Naive thymus-derived CD4-positive, alpha-beta T cell (primary cell): ENCODE measurements around the gene SERINC5. TPM values are rescaled to one million over a fixed set of nuclear protein-coding genes. Genes with fewer than 3 reads are reported as not detected.
A peak's percentile ranks its signal among the peaks of the same experiment; 100 is the strongest.
"Not testable (repeated sequence)": the region's sequence is repeated elsewhere in the genome, so short reads cannot be mapped to it uniquely, and the experiment has no call there.

ENCODE experiments used
- ATAC-seq: fragments of 150-1000 bp; cut with Tn5 transposase; 2 replicates; pipeline ENCODE4 v1.10.0; 2021; ENCODE audit warnings: mild to moderate bottlenecking, moderate library complexity
- CTCF ChIA-PET: fragments of 350-600 bp; sonication (Branson Sonifier 250); formaldehyde crosslinking; loops from one replicate; lab custom pipeline; 2021; ENCODE audit warnings: antibody characterized with exemption; lab: Charles Lee
- POLR2A ChIA-PET: fragments of 350-600 bp; sonication (Branson Sonifier 250); formaldehyde crosslinking; loops from one replicate; lab custom pipeline; 2021; ENCODE audit warnings: antibody characterized with exemption, inconsistent platforms; lab: Charles Lee
- DNase-seq, 9 donors: peaks; one replicate each; pipeline versions ENCODE4 v3.0.0 to v3.0.0-alpha.2; 2020 to 2022; ENCODE audit warnings: mixed read lengths in 1 of 9
- H3K27ac ChIP-seq: one replicate; pipeline ENCODE4 v1.7.0; 2013; ENCODE audit warnings: mild to moderate bottlenecking, low read depth, low read length, moderate library complexity
- H3K27me3 ChIP-seq, 2 donors: one replicate each; pipeline ENCODE4 v1.7.0; 2013; ENCODE audit warnings: low read length in 2 of 2, mild to moderate bottlenecking in 2 of 2, moderate library complexity in 2 of 2; ENCODE audit not compliant: control insufficient read depth in 2 of 2, insufficient read depth in 2 of 2
- H3K36me3 ChIP-seq, 3 experiments: 1 replicate in 2 of 3; 2 replicates in 1 of 3; pipeline ENCODE4 v1.7.0; 2013; ENCODE audit warnings: low read length in 3 of 3, mild to moderate bottlenecking in 3 of 3, moderate library complexity in 1 of 3; ENCODE audit not compliant: insufficient read depth in 3 of 3, control insufficient read depth in 2 of 3
- H3K4me1 ChIP-seq, 2 donors: one replicate each; pipeline ENCODE4 v1.7.0; 2013; ENCODE audit warnings: low read length in 2 of 2, mild to moderate bottlenecking in 2 of 2, moderate library complexity in 1 of 2; ENCODE audit not compliant: control insufficient read depth in 2 of 2, insufficient read depth in 2 of 2
- H3K4me3 ChIP-seq: 2 replicates; pipeline ENCODE4 v1.7.0; 2013; ENCODE audit warnings: mild to moderate bottlenecking, low read length
- H3K9me3 ChIP-seq, 3 experiments: 1 replicate in 2 of 3; 2 replicates in 1 of 3; pipeline ENCODE4 v1.7.0; 2013; ENCODE audit warnings: low read length in 3 of 3; ENCODE audit not compliant: control insufficient read depth in 2 of 3
- H3K27ac Mint-ChIP-seq, 9 donors: one replicate each; pipeline ENCODE4 v1.8.0; 2020 to 2022; ENCODE audit warnings: mixed read lengths in 9 of 9, mild to moderate bottlenecking in 8 of 9, moderate library complexity in 5 of 9, inconsistent platforms in 2 of 9
- H3K27me3 Mint-ChIP-seq, 5 donors: one replicate each; pipeline ENCODE4 v1.8.0; 2021 to 2022; ENCODE audit warnings: mixed read lengths in 5 of 5, mild to moderate bottlenecking in 1 of 5
- H3K36me3 Mint-ChIP-seq, 5 donors: one replicate each; pipeline ENCODE4 v1.8.0; 2020 to 2022; ENCODE audit warnings: mixed read lengths in 5 of 5, mild to moderate bottlenecking in 3 of 5, inconsistent platforms in 1 of 5
- H3K4me1 Mint-ChIP-seq, 7 donors: one replicate each; pipeline ENCODE4 v1.8.0; 2020 to 2022; ENCODE audit warnings: mixed read lengths in 7 of 7, mild to moderate bottlenecking in 3 of 7, inconsistent platforms in 1 of 7
- H3K4me3 Mint-ChIP-seq, 10 donors: one replicate each; pipeline ENCODE4 v1.8.0; 2020 to 2022; ENCODE audit warnings: mild to moderate bottlenecking in 10 of 10, mixed read lengths in 10 of 10, moderate library complexity in 6 of 10, inconsistent platforms in 2 of 10
- H3K9me3 Mint-ChIP-seq, 11 donors: one replicate each; pipeline ENCODE4 v1.8.0; 2020 to 2022; ENCODE audit warnings: mixed read lengths in 11 of 11, mild to moderate bottlenecking in 4 of 11, inconsistent platforms in 1 of 11, moderate library complexity in 1 of 11
- intact Hi-C, 2 donors: fragments of 100-400 bp; cut with micrococcal nuclease; formaldehyde crosslinking; loops; one replicate each; pipeline ENCODE4 v1.15.1; 2023
- polyA plus RNA-seq, 2 donors: library from polyadenylated mRNA; unstranded; fragments of 300-500 nt; fragmentation: Illumina TruSeq; gene quantifications; one replicate each; pipeline ENCODE4 v1.2.3, GENCODE V29; 2021
- total RNA-seq, 6 experiments: library from RNA in 5 of 6; stranded (reverse) in 5 of 6; gene quantifications; 1 replicate in 5 of 6; 2 replicates in 1 of 6; pipeline ENCODE4 v1.2.3 and lab custom pipeline; 2021 to 2026

Gene SERINC5
- total RNA-seq: 100 to 1,000 TPM in 4 of 5 experiments, 10 to 100 TPM in 1; 71.2 to 164 (median 163) TPM
- 10 to 100 TPM; 34.3 to 34.9 TPM for polyA plus RNA-seq
- 392 reads per million, percentile 97 among the genes with 10 or more reads in this experiment for total RNA-seq (lab: John Stamatoyannopoulos, UW)

DNA sequence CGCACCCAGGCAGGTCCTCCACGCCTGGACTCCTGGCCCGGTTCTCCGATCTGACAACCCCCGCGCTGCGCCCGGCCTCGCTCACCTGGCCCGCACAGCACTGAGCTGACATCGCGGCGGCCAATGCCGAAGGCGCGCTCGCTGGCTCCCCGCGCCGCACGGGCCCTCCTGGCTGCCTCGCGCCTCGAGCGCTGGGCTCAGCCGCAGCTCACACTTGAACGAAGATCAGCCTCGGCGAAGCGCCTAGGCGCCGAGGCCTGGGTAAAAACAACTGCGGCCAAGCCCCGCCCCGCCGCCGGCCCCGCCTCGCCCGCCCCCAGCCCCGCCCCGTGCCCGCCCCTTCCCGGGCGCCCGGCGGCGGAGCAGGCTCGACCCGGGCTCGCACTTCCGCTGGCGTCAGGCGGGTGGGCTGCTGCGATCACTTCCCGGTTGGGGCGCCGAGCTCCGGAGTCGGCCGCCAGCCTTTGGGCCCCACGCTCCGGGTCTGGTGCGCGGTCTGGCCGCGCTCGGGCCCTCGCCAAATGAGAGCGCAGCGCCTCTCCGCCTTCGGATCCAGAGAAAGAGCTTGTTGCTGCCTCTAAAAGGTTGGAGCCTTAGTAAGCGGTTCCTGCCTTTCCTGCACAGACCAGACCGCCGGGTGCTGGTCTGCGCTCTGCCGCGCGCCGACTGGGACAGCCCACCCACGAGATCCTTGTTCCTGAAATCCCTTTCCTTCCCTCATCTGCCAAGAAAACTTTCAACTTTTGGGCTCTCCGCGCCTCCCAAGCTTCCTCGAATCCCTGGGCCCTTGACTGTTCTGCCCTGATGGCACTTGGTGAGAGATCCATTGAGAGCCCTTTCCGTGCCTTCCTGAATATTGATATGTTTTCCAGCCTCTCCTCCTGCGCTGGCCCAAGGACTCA lies at the start of gene SERINC5:
SERINC5 (minus strand) TSS at position 238 of the 902 bp plus-strand sequence; CDS start at position 112, 126 bp downstream.
- peak; percentile 79 to 89 (median 86) for DNase-seq
- Mint-ChIP-seq H3K4me3 (peak within 1 kb of the TSS; percentile 92 to 99 (median 96)), H3K4me1 (peaks cover 39 to 54% (median 45%) of the 10 kb centered on the region in 7 donors), H3K27me3 (no peaks in the 10 kb centered on the region), H3K9me3 (no peaks in the 10 kb centered on the region), H3K27ac (peak within 1 kb of the TSS; percentile 94 to 99 (median 98)), H3K36me3 (peaks cover 11 to 40% (median 25%) of the 10 kb centered on the region in 5 donors)
- Histone ChIP-seq H3K36me3 (peaks cover 0 to 7% (median 0%) of the 10 kb centered on the region in 3 experiments), H3K27me3 (no peaks in the 10 kb centered on the region), H3K4me3 (peak within 1 kb of the TSS; percentile 73), H3K27ac (peak within 1 kb of the TSS; percentile 88), H3K4me1 (peaks cover 19 to 28% of the 10 kb centered on the region in 2 donors), H3K9me3 (no peaks in the 10 kb centered on the region)
- ATAC-seq: peak; percentile 91
- ChIA-PET CTCF (interaction anchor here (0.9 to 2.9 kb wide), 8 partner anchors 13 to 160 kb away, joined by 3 to 17 read pairs (median 4); no protein-coding TSS in a partner anchor), POLR2A (interaction anchor here (0.5 to 9.9 kb wide), 26 partner anchors 11 to 265 kb away, joined by 3 to 153 read pairs (median 10); partner anchors contain the start of gene MTX3)
- intact Hi-C loops: loop anchor here (1.0 to 10.0 kb wide), 16 partner anchors 14 to 1021 kb away; partner anchors contain the start of genes JMY (in 2 of the 2), ZFYVE16 (in 2 of the 2), HOMER1 (in 1 of the 2) and MTX3 (in 1 of the 2)

DNA sequence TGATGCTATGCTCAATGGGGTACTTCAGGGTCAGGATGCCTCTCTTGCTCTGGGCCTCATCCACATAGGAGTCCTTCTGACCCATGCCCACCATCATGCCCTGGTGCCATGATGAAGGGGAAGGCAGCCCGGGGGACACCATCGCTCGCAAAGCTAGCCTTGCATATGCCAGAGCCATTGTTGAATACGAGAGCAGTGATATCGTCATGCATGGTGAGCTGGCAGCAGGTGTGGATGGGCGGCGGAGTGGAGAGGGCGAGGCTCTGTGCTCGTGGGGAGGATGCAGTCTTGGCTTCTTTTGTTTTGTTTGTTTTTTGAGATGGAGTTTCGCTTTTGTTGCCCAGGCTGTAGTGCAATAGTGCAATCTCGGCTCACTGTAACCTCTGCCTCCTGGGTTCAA lies 46.8 kb upstream of the SERINC5 start:
- Mint-ChIP-seq H3K4me1 (peaks cover 0 to 4% (median 0%) of the 10 kb centered on the region in 7 donors), H3K27me3 (peaks cover 0 to 3% (median 0%) of the 10 kb centered on the region in 5 donors), H3K27ac (no peak overlapping the region), H3K36me3 (no peaks in the 10 kb centered on the region), H3K9me3 (peaks cover 0 to 3% (median 0%) of the 10 kb centered on the region in 11 donors), H3K4me3 (no peak overlapping the region)
- DNase-seq (no peak), ATAC-seq (no peak)
- CTCF ChIA-PET: interaction anchor here (8.2 kb wide), 1 partner anchor 210 kb away, joined by 116 read pairs; no protein-coding TSS in a partner anchor
- Histone ChIP-seq H3K27me3 (no peaks in the 10 kb centered on the region), H3K27ac (no peak overlapping the region), H3K9me3 (no peaks in the 10 kb centered on the region), H3K4me3 (no peak overlapping the region), H3K36me3 (no peaks in the 10 kb centered on the region), H3K4me1 (no peaks in the 10 kb centered on the region)
- POLR2A ChIA-PET: interaction anchor here (1.1 kb wide), 1 partner anchor 11 kb away, joined by 3 read pairs; no protein-coding TSS in a partner anchor
- intact Hi-C loops: no loop called here

DNA sequence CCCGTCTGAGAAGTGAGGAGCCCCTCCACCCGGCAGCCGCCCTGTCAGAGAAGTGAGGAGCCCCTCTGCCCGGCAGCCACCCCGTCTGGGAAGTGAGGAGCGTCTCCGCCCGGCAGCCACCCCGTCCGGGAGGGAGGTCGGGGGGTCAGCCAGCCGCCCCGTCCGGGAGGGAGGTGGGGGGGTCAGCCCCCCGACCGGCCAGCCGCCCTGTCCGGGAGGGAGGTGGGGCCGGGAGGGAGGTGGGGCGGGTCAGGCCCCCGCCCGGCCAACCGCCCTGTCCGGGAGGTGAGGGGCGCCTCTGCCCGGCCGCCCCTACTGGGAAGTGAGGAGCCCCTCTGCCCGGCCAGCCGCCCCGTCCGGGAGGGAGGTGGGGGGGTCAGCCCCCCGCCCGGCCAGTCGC lies 45.5 kb upstream of the SERINC5 start:
- POLR2A ChIA-PET, intact Hi-C loops, H3K4me3 ChIP-seq: not testable (repeated sequence)

DNA sequence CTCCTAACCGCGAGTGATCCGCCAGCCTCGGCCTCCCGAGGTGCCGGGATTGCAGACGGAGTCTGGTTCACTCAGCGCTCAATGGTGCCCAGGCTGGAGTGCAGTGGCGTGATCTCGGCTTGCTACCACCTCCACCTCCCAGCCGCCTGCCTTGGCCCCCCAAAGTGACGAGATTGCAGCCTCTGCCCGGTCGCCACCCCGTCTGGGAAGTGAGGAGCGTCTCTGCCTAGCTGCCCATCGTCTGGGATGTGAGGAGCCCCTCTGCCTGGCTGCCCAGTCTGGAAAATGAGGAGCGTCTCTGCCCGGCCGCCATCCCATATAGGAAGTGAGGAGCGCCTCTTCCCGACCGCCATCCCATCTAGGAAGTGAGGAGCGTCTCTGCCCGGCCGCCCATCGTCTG lies 44.9 kb upstream of the SERINC5 start:
- H3K4me3 Mint-ChIP-seq: not testable (repeated sequence)

More for the DNA sequence above, 45.5 kb upstream of the SERINC5 start:
- H3K9me3 ChIP-seq, H3K27ac ChIP-seq, ATAC-seq, H3K4me1 ChIP-seq, CTCF ChIA-PET, H3K36me3 ChIP-seq, H3K27me3 ChIP-seq, DNase-seq, H3K27me3 Mint-ChIP-seq, H3K27ac Mint-ChIP-seq, H3K9me3 Mint-ChIP-seq, H3K4me1 Mint-ChIP-seq, H3K36me3 Mint-ChIP-seq, H3K4me3 Mint-ChIP-seq: not testable (repeated sequence)

DNA sequence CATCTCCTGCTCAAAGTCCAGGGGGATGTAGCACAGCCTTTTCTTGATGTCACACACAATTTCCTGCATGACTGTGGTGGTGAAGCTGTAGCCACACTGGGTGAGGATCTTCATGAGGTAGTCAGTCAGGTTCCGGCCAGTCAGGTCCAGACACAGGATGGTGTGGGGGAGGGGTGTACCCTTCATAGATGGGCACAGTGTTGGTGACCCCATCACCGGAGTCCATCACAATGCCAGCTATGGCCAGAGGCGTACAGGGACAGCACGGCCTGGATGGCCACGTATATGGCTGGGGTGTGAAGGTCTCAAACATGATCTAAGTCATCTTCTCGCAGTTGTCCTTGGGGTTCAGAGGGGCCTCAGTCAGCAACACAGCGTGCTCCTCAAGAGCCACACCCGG lies 44.3 kb upstream of the SERINC5 start:
- Histone ChIP-seq H3K27ac (no peak overlapping the region), H3K36me3 (no peaks in the 10 kb centered on the region), H3K9me3 (no peaks in the 10 kb centered on the region), H3K27me3 (no peaks in the 10 kb centered on the region), H3K4me1 (no peaks in the 10 kb centered on the region), H3K4me3 (no peak overlapping the region)
- intact Hi-C loops: no loop called here
- H3K4me1 Mint-ChIP-seq: peaks cover 0 to 4% (median 0%) of the 10 kb centered on the region in 7 donors
- no peaks in the 10 kb centered on the region for H3K36me3 Mint-ChIP-seq
- H3K9me3 Mint-ChIP-seq: no peaks in the 10 kb centered on the region
- no peak for ATAC-seq
- H3K4me3 Mint-ChIP-seq: no peak overlapping the region
- no peaks in the 10 kb centered on the region for H3K27me3 Mint-ChIP-seq
- POLR2A ChIA-PET: no interaction called here
- DNase-seq: no peak
- CTCF ChIA-PET: no interaction called here
- no peak overlapping the region for H3K27ac Mint-ChIP-seq

More for the DNA sequence above, 44.9 kb upstream of the SERINC5 start:
- ATAC-seq, intact Hi-C loops, H3K36me3 Mint-ChIP-seq, H3K27me3 Mint-ChIP-seq, H3K27me3 ChIP-seq, CTCF ChIA-PET, POLR2A ChIA-PET, H3K9me3 ChIP-seq, H3K4me1 ChIP-seq, DNase-seq, H3K27ac ChIP-seq, H3K9me3 Mint-ChIP-seq, H3K4me1 Mint-ChIP-seq, H3K27ac Mint-ChIP-seq, H3K4me3 ChIP-seq, H3K36me3 ChIP-seq: not testable (repeated sequence)

DNA sequence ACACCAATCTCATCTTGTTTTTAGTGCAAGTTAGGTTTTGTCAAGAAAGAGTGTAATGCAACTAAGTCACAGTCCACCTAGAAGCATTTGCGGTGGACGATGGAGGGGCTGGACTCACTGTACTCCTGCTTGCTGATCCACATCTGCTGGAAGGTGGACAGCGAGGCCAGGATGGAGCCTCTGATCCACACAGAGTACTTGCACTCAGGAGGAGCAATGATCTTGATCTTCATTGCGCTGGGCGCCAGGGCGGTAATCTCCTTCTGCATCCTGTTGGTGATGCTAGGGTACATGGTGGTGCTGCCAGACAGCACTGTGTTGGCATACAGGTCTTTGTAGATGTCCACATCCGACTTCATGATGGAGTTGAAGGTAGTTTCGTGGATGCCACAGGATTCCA lies 43.8 kb upstream of the SERINC5 start:
- H3K27ac ChIP-seq: no peak overlapping the region
- H3K27me3 ChIP-seq: no peaks in the 10 kb centered on the region
- H3K36me3 ChIP-seq: no peaks in the 10 kb centered on the region
- no peak overlapping the region for H3K4me3 ChIP-seq
- H3K36me3 Mint-ChIP-seq: no peaks in the 10 kb centered on the region
- H3K4me1 ChIP-seq: no peaks in the 10 kb centered on the region
- no peak for DNase-seq
- ChIA-PET POLR2A (no interaction called here), CTCF (no interaction called here)
- H3K9me3 ChIP-seq: no peaks in the 10 kb centered on the region
- no peak overlapping the region for H3K4me3 Mint-ChIP-seq
- no peaks in the 10 kb centered on the region for H3K9me3 Mint-ChIP-seq
- intact Hi-C loops: no loop called here
- no peak overlapping the region for H3K27ac Mint-ChIP-seq
- peaks cover 0 to 4% (median 0%) of the 10 kb centered on the region in 7 donors for H3K4me1 Mint-ChIP-seq
- ATAC-seq: no peak
- H3K27me3 Mint-ChIP-seq: no peaks in the 10 kb centered on the region
